Measurements from ENCODE around the gene SVBP.
"Not testable (repeated sequence)": the region's sequence is repeated elsewhere in the genome, so short reads cannot be mapped to it uniquely, and the experiment has no call there.

SVBP gene

DNA sequence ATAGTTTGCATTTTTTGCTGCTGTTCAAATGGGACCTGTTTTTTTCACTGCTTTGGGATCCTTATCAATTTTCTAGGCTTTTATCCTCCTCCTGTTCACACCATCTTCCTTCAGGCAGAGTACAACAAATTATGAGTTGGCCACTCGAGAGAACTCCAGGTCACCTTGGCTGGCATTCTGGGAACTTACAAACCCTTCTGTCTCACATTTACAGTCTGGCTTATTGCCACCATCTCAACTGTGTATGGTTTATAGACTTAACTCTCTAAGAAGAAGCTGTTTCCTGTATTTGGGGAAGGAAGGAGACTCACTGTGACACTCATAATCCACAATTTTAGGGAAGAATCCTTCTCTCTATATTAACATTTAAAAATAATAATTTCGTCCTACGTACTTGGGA, 23.8 kb upstream of the SVBP start:
- DNase-seq, result no peak

- DNase-seq, result no peak
Measured at GRCh38 chr1:42838482-42839190, 21.4 kb upstream of the SVBP start.

GRCh38 chr1:42837709-42838108, 20.5 kb upstream of the SVBP start:
- DNase-seq, result no peak

DNA sequence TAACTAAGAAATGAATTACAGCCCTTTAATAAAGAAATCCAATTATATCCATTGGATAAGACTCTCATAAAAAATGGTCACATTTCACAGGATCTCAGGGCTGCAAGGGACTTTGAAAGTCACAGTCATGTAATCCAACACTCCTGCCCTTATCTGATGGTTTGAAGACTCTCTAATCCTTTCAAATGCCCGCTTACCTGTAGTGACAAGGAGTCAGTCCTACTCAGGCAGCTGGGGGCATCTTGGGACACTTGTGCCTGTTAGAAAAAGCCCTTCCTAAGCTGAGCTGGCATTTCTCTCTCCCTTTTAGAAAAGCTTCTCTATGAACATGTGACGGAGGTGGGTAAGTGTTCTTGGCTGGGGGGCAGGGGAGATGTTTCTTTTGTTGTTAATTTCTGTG, 18.2 kb upstream of the SVBP start:
- no peak for DNase-seq

DNA sequence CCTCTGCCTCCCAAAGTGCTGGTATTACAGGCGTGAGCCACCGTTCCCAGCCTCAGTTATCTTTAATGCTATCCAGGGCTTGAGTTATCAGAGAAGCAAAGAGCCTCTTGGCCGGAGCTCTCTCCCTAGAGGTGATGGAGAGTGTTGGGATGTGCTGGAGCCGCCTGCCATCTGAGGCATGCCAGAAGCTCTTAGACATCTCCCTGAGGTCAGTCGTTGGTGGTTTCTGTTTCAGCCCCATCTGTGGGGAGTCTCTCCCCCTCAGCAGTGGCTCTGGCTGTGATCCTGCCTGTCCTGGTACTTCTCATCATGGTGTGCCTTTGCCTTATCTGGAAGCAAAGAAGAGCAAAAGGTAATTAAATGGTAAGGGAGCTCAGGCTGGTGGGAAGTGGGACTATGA, 17.6 kb upstream of the SVBP start:
- DNase-seq, result no peak

DNA sequence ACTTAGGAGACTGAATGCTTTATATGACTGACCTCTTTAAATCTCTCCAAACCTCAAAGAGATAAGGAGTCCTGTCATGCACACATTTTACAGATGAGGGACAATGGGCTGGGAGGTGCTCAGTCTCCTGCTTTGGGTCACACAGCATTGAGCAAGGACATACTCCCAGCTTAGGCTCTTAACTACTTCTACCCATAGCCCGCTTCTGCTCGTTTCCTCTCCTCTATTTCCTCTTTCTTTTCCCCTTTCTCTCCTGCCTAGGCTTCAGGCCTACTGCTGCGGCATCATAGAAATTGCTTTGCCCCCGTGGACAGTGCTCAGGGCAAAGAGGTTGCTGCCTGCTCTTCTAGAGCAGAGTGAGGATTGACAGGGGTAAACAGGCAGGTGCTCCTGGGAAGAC, 16.8 kb upstream of the SVBP start:
- DNase-seq, result no peak

- no peak for DNase-seq
Measured at GRCh38 chr1:42832641-42833240, 15.5 kb upstream of the SVBP start.

- no peak for DNase-seq
Measured at GRCh38 chr1:42831273-42831672, 14.1 kb upstream of the SVBP start.

- no peak for DNase-seq
Measured at GRCh38 chr1:42830631-42831030, 13.4 kb upstream of the SVBP start.

DNA sequence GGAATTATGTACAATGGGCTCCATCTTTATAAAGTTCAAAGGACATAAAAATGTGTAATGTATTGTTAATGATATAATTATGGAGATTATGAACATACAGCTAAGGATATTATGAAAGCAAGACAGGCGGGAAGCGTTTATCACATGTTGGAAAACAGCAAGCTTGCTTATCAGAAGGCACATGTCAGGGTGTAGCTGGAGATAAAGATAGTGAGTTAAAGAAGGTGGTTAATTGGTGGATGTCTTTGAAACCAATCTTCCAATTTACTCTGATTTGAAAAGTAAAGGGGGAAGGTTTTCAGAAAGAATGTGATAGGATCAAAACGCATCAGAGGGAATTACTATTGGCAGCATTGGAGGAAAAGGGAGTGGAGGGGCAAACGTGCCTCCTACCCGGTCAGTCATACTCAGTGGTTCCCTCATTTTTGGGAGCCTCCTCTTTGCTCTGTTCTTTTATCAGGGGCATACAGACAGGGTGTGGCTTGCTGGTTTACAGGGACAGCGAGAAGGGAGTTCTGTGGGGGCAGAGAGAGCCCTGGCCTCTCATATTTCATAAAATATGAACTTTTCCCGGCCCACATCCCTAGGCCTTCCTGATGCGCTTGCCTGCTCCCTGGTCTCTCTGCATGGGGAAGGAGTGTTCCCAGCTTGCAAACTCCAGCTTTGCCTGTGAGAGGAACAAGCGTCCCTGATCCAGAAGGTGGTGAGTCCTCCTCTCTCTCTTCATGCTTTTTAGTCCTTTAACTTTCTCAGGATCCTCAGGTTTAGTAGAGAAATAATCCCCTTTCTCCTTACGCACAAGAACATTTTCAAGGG, 8.0 kb upstream of the SVBP start:
- DNase-seq, result no peak

DNA sequence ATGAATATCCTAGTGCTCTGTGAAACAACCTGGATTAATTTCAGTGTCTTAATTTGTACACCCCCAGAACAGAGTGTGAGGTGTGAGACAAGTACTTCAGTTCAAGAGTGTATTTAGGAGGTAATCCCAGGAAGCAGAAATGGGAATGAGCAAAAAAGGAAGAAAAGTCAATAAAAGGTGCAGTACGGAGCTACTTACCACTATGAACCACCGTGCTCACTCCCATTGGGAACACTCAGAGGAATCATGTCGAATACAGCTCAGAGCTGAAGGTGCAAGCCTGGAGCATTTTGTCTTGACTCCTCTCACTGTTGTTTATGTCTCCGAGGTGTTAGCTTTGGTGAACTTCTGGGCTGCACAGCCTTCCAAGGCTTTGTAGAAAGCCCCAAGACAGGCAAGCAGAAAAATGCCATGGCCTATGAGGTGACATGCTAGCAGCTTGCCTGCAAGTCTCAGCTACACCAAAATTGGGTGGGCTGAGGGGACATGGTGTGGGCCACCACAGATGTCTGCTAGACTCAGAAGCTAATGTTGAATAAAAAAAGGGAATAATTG, 7.4 kb upstream of the SVBP start:
- no peak for DNase-seq

DNA sequence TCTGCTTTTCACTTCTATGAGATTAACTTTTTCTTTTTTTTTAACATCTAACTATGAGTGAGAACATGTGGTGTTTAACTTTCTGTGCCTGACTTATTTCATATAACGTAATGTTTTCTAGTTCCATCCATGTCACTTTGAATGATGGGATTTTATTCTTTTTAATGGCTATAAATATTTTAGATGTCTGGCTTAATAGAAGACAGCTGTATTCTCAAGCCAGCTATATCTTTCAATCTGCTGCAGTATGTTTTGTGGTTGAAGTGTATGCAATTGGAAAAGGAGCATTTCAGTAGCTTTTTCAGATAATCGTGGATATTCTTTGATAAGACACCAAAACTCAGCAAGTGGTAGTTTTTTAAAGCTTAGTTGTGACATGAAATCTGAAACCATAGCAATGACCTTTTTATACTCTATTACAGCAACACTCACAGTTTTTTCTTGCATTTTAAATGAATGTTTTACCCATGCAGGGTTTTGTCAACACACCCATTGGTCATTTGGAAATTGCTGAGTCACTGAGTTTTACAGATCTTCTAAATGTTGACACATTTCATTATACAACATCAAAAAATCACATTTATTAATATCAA, 5.7 kb upstream of the SVBP start:
- no peak for DNase-seq

DNA sequence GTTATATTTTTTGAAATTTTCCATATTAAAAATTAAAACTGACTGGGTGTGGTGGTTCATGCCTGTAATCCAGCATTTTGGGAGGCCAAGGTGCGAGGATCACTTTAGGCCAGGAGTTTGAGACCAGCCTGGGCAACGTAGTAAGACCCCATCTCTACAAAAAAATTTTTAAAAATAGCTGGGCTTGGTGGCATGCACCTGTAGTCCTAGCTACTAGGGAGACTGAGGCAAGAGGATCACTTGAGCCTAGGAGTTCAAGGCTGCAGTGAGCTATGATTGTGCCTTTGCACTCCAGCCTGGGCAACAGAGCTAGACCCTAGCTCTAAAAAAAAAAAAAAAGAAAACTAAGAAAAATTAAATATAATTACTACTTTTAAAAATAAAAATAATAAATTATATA, 4.5 kb upstream of the SVBP start:
- no peak for DNase-seq

- DNase-seq, result no peak
Measured at GRCh38 chr1:42820813-42821212, 3.6 kb upstream of the SVBP start.

GRCh38 chr1:42817976-42818375, 779 bp upstream of the SVBP start:
- DNase-seq, result no peak

DNA sequence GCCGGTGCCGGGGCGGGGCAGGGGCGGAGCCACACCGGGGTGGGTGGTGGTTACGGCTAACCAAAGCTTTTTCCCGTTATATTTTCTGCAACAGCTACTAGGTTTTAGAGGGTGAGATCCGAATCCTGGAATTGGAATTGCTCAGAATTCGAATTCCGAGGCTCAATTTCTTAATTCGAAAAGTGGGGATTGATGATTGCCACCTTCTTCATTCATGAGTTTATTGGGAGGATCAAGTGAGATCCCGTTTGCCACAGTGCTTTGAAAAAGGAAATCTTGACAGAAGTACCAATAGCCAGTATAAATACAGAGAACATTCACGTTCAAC, 207 bp upstream of the SVBP start:
- DNase-seq, result no peak

DNA sequence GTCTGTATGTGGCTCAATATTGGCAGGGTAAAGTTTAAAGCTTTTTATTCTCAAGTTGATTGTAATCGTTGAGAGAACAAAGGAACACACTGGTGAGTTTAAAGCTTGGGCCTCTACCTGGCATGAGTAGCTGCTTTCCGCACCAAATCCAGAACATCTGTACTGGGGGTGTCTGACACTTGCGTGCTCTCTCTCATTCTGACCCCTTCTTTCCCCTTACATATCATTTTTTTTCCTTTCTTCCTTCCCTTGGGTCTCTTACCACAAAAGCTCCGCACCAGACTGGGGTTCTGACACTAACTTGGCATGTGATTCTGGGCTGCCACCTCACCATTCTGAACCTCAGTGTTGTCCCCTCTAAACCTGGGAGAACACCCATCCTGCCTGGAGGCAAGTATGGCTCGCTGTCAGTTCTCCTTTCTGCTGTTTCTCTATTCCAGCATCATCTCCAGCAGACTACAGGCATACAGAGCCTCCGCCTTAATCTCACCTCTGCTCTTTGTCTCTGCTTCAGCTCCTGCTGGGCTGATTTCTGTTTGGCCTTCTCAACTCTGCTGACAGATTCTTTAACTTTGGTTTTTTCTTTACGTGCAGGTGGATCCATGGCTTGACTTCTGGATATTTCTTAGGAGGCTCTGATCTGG, 1.1 kb downstream of the SVBP start:
- DNase-seq, result no peak

GRCh38 chr1:42814815-42815214, 2.4 kb downstream of the SVBP start:
- DNase-seq, result not testable (repeated sequence)

DNA sequence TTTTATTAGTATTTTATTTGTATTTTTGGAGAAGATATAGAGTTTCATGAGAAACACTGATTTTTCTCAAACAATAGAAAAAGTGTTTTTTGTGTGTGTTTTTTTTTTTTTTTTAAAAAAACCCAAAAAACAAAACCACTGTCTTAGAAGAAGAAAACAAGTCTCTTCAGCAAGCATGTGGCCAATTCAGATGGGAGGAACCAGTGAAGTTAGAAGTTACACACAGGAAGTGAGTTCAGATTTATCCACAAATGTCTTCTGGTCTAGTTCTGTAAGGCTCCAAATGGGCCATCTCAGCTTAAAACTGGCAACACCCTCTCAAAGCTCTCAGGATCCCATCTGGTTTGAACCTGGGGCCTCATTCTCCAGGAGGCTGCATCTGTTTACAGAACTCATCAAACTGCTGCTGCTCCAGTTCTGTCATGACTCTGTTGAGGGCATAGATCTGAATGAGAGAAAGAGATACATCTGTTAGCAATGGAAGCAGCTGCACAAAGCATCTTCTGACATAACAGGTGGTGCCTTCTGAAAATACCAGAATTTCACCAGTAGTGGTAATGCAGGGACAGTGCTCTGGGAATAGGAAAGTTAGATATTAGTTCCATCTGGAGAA, 10.0 kb downstream of the SVBP start:
- no peak for DNase-seq

DNA sequence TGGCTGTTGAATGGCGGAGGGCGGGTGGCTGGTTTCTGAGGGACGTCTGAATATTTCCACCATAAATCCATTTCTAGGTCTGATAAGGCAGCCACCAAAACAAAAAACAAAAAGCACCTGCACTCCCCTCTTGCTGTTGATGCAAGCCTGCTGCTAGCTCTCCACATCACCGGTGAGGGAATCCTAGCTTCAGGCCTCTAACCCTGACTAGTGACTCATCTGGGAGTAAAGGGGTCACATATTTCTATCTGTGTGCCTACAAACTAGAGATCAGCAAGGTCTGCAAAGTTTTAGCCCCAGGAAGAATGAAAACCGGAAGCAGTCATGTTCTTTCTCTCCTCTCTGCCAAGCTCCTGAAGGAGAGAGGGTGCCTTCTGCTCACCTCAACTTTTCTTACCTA, 10.6 kb downstream of the SVBP start:
- DNase-seq, result no peak

- DNase-seq, result no peak
Measured at GRCh38 chr1:42806171-42806570, 11.0 kb downstream of the SVBP start.

DNA sequence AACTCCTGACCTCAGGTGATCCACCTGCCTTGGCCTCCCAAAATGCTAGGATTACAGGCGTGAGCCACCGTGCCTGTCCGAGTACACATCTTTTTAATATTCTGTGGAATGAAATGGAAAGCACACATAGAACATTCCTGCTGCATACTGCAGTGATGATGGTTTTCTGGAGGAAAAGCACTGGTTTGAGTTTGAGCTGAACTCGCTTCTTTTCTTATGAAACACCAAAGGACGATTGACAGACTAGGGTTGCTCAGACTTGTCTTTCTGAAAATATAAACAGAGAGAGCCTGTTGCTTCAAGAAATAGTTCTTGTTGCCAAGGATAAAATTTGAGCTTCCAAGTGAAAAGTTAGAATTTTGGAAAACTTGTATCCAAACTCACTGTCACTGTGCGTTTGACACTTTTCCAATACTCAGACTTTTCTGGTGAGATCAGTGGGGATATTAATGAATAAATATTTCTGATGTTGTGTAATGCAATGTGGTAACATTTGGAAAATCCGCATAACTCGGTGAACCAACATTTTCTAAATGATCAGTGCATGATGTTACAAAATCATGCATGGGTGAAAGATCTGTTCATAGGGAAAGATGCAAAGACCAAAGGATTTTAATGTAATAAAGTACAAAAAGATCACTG, 15.2 kb downstream of the SVBP start:
- no peak for DNase-seq
